SK-N-SH (cell line): ENCODE data around the gene KMO. TPM values are rescaled to one million over a fixed set of nuclear protein-coding genes. Genes with fewer than 3 reads are reported as not detected.

Source experiments
- CTCF ChIA-PET: fragments of 300-600, 350-600 bp; formaldehyde crosslinking; extraction: SDS; loops from one replicate; lab custom pipeline; 2021; lab: Yijun Ruan, JAX
- POLR2A ChIA-PET: fragments of 350-600 bp; sonication (Branson Sonifier 250); formaldehyde crosslinking; extraction: SDS; loops from one replicate; lab custom pipeline; 2020; ENCODE audit warnings: antibody characterized with exemption, inconsistent platforms; lab: Yijun Ruan, JAX
- DNase-seq: peaks from one replicate; pipeline ENCODE4 v3.0.0; 2012
- H2AFZ ChIP-seq: fragments of 200-600 bp; sonication (generic); 2 replicates; pipeline ENCODE4 v1.8.1; 2016; ENCODE audit warnings: antibody characterized with exemption, mild to moderate bottlenecking, low read depth
- H3F3A ChIP-seq: fragments of 200-600 bp; sonication (generic); replicated peaks from 2 replicates; pipeline ENCODE3; 2016; ENCODE audit warnings: antibody characterized with exemption, mild to moderate bottlenecking; ENCODE audit not compliant: insufficient read depth
- H3K27ac ChIP-seq, 2 experiments: fragments of 200-500 bp in 1 of 2; fragments of 200-600 bp in 1 of 2; sonication (Bioruptor generic) in 1 of 2; sonication (generic), shearing (Covaris generic) in 1 of 2; 2 replicates each; pipeline versions ENCODE4 v1.5.1 to v1.6.1; 2014 to 2016; ENCODE audit warnings: low read depth in 2 of 2, inconsistent platforms in 1 of 2, low read length in 1 of 2, mild to moderate bottlenecking in 1 of 2, mixed read lengths in 1 of 2
- H3K27me3 ChIP-seq: fragments of 200-600 bp; sonication (generic), shearing (Covaris generic); 2 replicates; pipeline ENCODE4 v1.6.1; 2016; ENCODE audit warnings: mixed run types; ENCODE audit not compliant: insufficient read depth
- H3K36me3 ChIP-seq, 2 experiments: fragments of 200-500 bp in 1 of 2; fragments of 200-600 bp in 1 of 2; sonication (Bioruptor generic) in 1 of 2; sonication (generic) in 1 of 2; replicated peaks in 1 of 2; 2 replicates each; pipeline versions ENCODE3 to v1.5.1; 2014 to 2016; ENCODE audit warnings: low read length in 1 of 2, mild to moderate bottlenecking in 1 of 2; ENCODE audit not compliant: insufficient read depth in 2 of 2, control insufficient read depth in 1 of 2
- H3K4me1 ChIP-seq, 2 experiments: fragments of 200-500 bp in 1 of 2; fragments of 200-600 bp in 1 of 2; sonication (Bioruptor generic) in 1 of 2; sonication (generic), shearing (Covaris generic) in 1 of 2; 2 replicates each; pipeline versions ENCODE4 v1.5.1 to v1.6.1; 2014 to 2016; ENCODE audit warnings: low read depth in 1 of 2, low read length in 1 of 2, mixed run types in 1 of 2; ENCODE audit not compliant: insufficient read depth in 2 of 2, control insufficient read depth in 1 of 2
- H3K4me2 ChIP-seq: fragments of 200-600 bp; sonication (generic), shearing (Covaris generic); 2 replicates; pipeline ENCODE4 v1.6.1; 2017; ENCODE audit warnings: mixed run types
- H3K4me3 ChIP-seq, 2 experiments: fragments of 200-500 bp in 1 of 2; fragments of 200-600 bp in 1 of 2; sonication (Bioruptor generic) in 1 of 2; sonication (generic), shearing (Covaris generic) in 1 of 2; 2 replicates each; pipeline versions ENCODE4 v1.5.1 to v1.8.1; 2014 to 2016; ENCODE audit warnings: low read depth in 2 of 2, inconsistent platforms in 1 of 2, low read length in 1 of 2, mild to moderate bottlenecking in 1 of 2, mixed read lengths in 1 of 2, moderate library complexity in 1 of 2
- H3K79me2 ChIP-seq: fragments of 200-600 bp; sonication (generic); 2 replicates; pipeline ENCODE4 v1.8.1; 2017; ENCODE audit warnings: mild to moderate bottlenecking; ENCODE audit not compliant: insufficient read depth
- H3K9ac ChIP-seq: fragments of 200-600 bp; sonication (generic); 2 replicates; pipeline ENCODE4 v1.6.1; 2017; ENCODE audit warnings: mixed run types
- H3K9me2 ChIP-seq: fragments of 200-600 bp; sonication (generic); 2 replicates; pipeline ENCODE4 v1.6.1; 2017; ENCODE audit warnings: mixed run types
- H3K9me3 ChIP-seq: fragments of 200-600 bp; sonication (generic); 2 replicates; pipeline ENCODE4 v1.6.1; 2017; ENCODE audit warnings: mixed run types, mild to moderate bottlenecking, moderate library complexity
- H4K20me1 ChIP-seq: fragments of 200-600 bp; sonication (generic); 2 replicates; pipeline ENCODE4 v1.6.1; 2017; ENCODE audit warnings: mild to moderate bottlenecking, mixed run types; ENCODE audit not compliant: insufficient read depth
- CHD2 ChIP-seq: fragments of 150-350 bp; IDR thresholded peaks from 2 replicates; pipeline ENCODE4 v1.6.1; 2018; ENCODE audit warnings: low read length; ENCODE audit not compliant: partially characterized antibody
- ELF1 ChIP-seq: IDR thresholded peaks from 2 replicates; pipeline ENCODE4 v1.4.0; 2012
- EZH2phosphoT487 ChIP-seq: fragments of 200-600 bp; sonication (generic); IDR thresholded peaks from 2 replicates; pipeline ENCODE4 v1.6.1; 2017; ENCODE audit warnings: low read depth, mixed run types, mild to moderate bottlenecking, antibody characterized with exemption, moderate library complexity, borderline replicate concordance
- FOSL2 ChIP-seq: IDR thresholded peaks from 2 replicates; pipeline ENCODE4 v1.4.0; 2012; ENCODE audit warnings: low read depth, mild to moderate bottlenecking, moderate library complexity, borderline replicate concordance
- FOXJ3 ChIP-seq: sonication (generic); formaldehyde crosslinking; IDR thresholded peaks from 2 replicates; pipeline ENCODE4 v1.5.1; 2020; ENCODE audit warnings: mild to moderate bottlenecking, missing genetic modification reagents
- GATA2 ChIP-seq: sonication (generic); formaldehyde crosslinking; IDR thresholded peaks from 2 replicates; pipeline ENCODE4 v1.5.0; 2020; ENCODE audit warnings: mild to moderate bottlenecking, missing genetic modification reagents
- JUND ChIP-seq: IDR thresholded peaks from 2 replicates; pipeline ENCODE4 v1.4.0; 2012
- MEF2A ChIP-seq: IDR thresholded peaks from 2 replicates; pipeline ENCODE4 v1.4.0; 2012; ENCODE audit warnings: low read depth, borderline replicate concordance
- MXI1 ChIP-seq: IDR thresholded peaks from 2 replicates; pipeline ENCODE4 v1.6.1; 2012; ENCODE audit warnings: mild to moderate bottlenecking, low read depth, low read length, improper control_type of control experiment
- NRF1 ChIP-seq: IDR thresholded peaks from 2 replicates; pipeline ENCODE4 v1.6.1; 2012; ENCODE audit warnings: low read depth, mild to moderate bottlenecking, low read length
- RAD21 ChIP-seq: IDR thresholded peaks from 2 replicates; pipeline ENCODE4 v1.6.1; 2012; ENCODE audit warnings: mild to moderate bottlenecking, low read length
- RFX5 ChIP-seq: IDR thresholded peaks from 2 replicates; pipeline ENCODE4 v1.6.1; 2012; ENCODE audit warnings: mild to moderate bottlenecking, improper control_type of control experiment, low read length
- SIN3A ChIP-seq: IDR thresholded peaks from 2 replicates; pipeline ENCODE4 v1.6.1; 2012; ENCODE audit warnings: low read depth, mild to moderate bottlenecking, low read length, moderate library complexity, borderline replicate concordance
- SMC3 ChIP-seq: IDR thresholded peaks from 2 replicates; pipeline ENCODE4 v1.6.1; 2012; ENCODE audit warnings: low read depth, low read length, improper control_type of control experiment
- TCF12 ChIP-seq: IDR thresholded peaks from 2 replicates; pipeline ENCODE4 v1.4.0; 2012
- TEAD4 ChIP-seq: IDR thresholded peaks from 2 replicates; pipeline ENCODE4 v1.4.0; 2012; ENCODE audit warnings: mild to moderate bottlenecking, borderline replicate concordance; ENCODE audit not compliant: insufficient read depth
- WGBS: methylation state at CpG from one replicate; pipeline ENCODE4 v1.1.6; 2017; ENCODE audit warnings: low lambda C conversion rate; 5-methylcytosine and 5-hydroxymethylcytosine counted together
- polyA plus RNA-seq, 3 experiments: library from polyadenylated mRNA; depleted of rRNA; stranded (reverse); fragments of >200 nt; gene quantifications; 2 replicates each; pipeline ENCODE4 v1.2.3, GENCODE V29; 2012
- TF ChIP-seq, protein P1 (sequence below): fragments of 200-600 bp; sonication (generic); IDR thresholded peaks from 2 replicates; pipeline ENCODE4 v1.6.1; 2017; ENCODE audit warnings: antibody characterized with exemption, mild to moderate bottlenecking, moderate library complexity
- TF ChIP-seq, protein P2 (sequence below): IDR thresholded peaks from 2 replicates; pipeline ENCODE4; 2012
- TF ChIP-seq, protein P3 (sequence below): fragments of 150-350 bp; IDR thresholded peaks from 2 replicates; pipeline ENCODE4 v1.6.1; 2016; ENCODE audit warnings: mild to moderate bottlenecking, low read depth, low read length
- TF ChIP-seq, protein P4 (sequence below): IDR thresholded peaks from 2 replicates; pipeline ENCODE4 v1.4.0; 2012; ENCODE audit warnings: low read depth, borderline replicate concordance

Gene KMO
- polyA plus RNA-seq, 1 of the 3 experiments (the other 2 are of a cell fraction): not detected

DNA sequence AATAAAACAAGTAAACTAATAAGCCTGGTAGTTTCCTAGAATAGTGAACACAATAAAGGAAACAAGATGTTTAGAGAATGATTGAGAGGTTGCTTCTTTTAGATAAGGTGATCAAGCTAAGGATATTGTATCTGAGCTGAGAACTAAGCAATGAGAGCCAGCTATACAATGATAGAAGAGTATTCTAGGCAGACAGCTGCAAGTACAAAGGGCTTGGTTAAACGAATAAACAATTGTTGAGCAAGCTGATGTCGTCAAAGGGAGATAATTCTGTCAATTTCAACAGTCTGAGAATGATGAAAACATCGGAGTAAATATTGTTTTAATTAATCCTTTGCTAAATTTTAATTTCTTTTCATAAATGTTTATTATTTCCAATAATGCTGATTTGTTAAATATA lies 7.2 kb upstream of the KMO start:
- no peaks in the 10 kb centered on the region for H3K9me3 ChIP-seq
- ChIA-PET CTCF (interaction anchor here (0.8 to 1.7 kb wide), 4 partner anchors 86 to 792 kb away, joined by 3 to 4 read pairs (median 3); no protein-coding TSS in a partner anchor), POLR2A (no interaction called here)
- no peak overlapping the region for H3K27ac ChIP-seq
- H3K9me2 ChIP-seq: peaks cover 5% of the 10 kb centered on the region; the same call in 1 of the 2 replicates
- 37% methylated on average over 3 of the region's 3 CpGs for WGBS
- TF ChIP-seq MEF2A: no peak
- no peak for TF ChIP-seq EZH2phosphoT487
- no peak for TF ChIP-seq FOXJ3 (CRISPR knock-in tag)
- TF ChIP-seq RAD21: no peak
- TF ChIP-seq, protein P1, sequence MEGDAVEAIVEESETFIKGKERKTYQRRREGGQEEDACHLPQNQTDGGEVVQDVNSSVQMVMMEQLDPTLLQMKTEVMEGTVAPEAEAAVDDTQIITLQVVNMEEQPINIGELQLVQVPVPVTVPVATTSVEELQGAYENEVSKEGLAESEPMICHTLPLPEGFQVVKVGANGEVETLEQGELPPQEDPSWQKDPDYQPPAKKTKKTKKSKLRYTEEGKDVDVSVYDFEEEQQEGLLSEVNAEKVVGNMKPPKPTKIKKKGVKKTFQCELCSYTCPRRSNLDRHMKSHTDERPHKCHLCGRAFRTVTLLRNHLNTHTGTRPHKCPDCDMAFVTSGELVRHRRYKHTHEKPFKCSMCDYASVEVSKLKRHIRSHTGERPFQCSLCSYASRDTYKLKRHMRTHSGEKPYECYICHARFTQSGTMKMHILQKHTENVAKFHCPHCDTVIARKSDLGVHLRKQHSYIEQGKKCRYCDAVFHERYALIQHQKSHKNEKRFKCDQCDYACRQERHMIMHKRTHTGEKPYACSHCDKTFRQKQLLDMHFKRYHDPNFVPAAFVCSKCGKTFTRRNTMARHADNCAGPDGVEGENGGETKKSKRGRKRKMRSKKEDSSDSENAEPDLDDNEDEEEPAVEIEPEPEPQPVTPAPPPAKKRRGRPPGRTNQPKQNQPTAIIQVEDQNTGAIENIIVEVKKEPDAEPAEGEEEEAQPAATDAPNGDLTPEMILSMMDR: no peak
- no peak for TF ChIP-seq ELF1
- TF ChIP-seq SMC3: no peak
- TF ChIP-seq GATA2: no peak
- TF ChIP-seq, protein P2, sequence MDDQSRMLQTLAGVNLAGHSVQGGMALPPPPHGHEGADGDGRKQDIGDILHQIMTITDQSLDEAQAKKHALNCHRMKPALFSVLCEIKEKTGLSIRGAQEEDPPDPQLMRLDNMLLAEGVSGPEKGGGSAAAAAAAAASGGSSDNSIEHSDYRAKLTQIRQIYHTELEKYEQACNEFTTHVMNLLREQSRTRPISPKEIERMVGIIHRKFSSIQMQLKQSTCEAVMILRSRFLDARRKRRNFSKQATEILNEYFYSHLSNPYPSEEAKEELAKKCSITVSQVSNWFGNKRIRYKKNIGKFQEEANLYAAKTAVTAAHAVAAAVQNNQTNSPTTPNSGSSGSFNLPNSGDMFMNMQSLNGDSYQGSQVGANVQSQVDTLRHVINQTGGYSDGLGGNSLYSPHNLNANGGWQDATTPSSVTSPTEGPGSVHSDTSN: no peak
- no peak for TF ChIP-seq SIN3A
- TF ChIP-seq TEAD4: no peak
- TF ChIP-seq RFX5: no peak
- no peak for TF ChIP-seq NRF1
- no peak for TF ChIP-seq MXI1
- TF ChIP-seq JUND: no peak
- no peak for TF ChIP-seq CHD2
- H3F3A ChIP-seq: no peaks in the 10 kb centered on the region
- H3K4me2 ChIP-seq: no peak overlapping the region
- H3K9ac ChIP-seq: no peak overlapping the region
- no peaks in the 10 kb centered on the region for H3K27me3 ChIP-seq
- H3K4me3 ChIP-seq: no peak overlapping the region
- H3K4me1 ChIP-seq: no peaks in the 10 kb centered on the region; a peak in 1 of 4 replicates
- no peaks in the 10 kb centered on the region for H4K20me1 ChIP-seq
- H3K79me2 ChIP-seq: no peaks in the 10 kb centered on the region
- no peak for DNase-seq
- H2AFZ ChIP-seq: no peak overlapping the region
- no peaks in the 10 kb centered on the region for H3K36me3 ChIP-seq

DNA sequence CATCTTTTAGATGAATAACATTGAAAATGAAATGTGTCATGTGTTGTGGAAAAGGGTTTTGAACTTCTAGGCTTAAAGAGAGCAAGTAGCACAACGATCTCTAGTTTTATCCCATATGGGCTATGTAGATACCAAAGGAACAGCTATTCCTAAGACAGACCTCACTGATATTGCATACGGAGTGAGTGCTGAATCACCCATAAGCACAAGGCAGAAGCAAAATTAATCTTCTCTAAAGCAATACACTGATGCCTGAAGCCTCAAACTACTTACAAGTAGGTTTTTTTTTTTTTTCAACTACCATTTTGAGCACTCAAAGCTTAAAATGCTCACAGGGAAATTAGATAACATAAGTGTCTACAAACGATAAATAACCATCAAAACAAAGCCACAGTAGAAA lies 5.0 kb upstream of the KMO start:
- Histone ChIP-seq H3K79me2 (no peaks in the 10 kb centered on the region), H3K9me3 (no peaks in the 10 kb centered on the region), H3K27ac (no peak overlapping the region), H2AFZ (no peak overlapping the region), H3K9ac (no peak overlapping the region), H3F3A (no peaks in the 10 kb centered on the region), H3K36me3 (no peaks in the 10 kb centered on the region), H3K27me3 (no peaks in the 10 kb centered on the region), H3K4me3 (no peak overlapping the region), H4K20me1 (no peaks in the 10 kb centered on the region), H3K9me2 (no peaks in the 10 kb centered on the region), H3K4me1 (no peaks in the 10 kb centered on the region; a peak in 1 of 4 replicates), H3K4me2 (no peak overlapping the region)
- POLR2A ChIA-PET: no interaction called here
- no peak for DNase-seq
- CTCF ChIA-PET: interaction anchor here (2.1 kb wide), 1 partner anchor 83 kb away, joined by 6 read pairs; no protein-coding TSS in a partner anchor
- WGBS: 56% methylated on average over 3 of the region's 3 CpGs
- TF ChIP-seq, protein P3, sequence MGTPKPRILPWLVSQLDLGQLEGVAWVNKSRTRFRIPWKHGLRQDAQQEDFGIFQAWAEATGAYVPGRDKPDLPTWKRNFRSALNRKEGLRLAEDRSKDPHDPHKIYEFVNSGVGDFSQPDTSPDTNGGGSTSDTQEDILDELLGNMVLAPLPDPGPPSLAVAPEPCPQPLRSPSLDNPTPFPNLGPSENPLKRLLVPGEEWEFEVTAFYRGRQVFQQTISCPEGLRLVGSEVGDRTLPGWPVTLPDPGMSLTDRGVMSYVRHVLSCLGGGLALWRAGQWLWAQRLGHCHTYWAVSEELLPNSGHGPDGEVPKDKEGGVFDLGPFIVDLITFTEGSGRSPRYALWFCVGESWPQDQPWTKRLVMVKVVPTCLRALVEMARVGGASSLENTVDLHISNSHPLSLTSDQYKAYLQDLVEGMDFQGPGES: no peak
- TF ChIP-seq, protein P4, sequence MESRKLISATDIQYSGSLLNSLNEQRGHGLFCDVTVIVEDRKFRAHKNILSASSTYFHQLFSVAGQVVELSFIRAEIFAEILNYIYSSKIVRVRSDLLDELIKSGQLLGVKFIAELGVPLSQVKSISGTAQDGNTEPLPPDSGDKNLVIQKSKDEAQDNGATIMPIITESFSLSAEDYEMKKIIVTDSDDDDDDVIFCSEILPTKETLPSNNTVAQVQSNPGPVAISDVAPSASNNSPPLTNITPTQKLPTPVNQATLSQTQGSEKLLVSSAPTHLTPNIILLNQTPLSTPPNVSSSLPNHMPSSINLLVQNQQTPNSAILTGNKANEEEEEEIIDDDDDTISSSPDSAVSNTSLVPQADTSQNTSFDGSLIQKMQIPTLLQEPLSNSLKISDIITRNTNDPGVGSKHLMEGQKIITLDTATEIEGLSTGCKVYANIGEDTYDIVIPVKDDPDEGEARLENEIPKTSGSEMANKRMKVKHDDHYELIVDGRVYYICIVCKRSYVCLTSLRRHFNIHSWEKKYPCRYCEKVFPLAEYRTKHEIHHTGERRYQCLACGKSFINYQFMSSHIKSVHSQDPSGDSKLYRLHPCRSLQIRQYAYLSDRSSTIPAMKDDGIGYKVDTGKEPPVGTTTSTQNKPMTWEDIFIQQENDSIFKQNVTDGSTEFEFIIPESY: no peak
- no peak for TF ChIP-seq FOXJ3 (CRISPR knock-in tag)
- TF ChIP-seq FOSL2: no peak
- TF ChIP-seq, protein P1: no peak
- no peak for TF ChIP-seq ELF1
- no peak for TF ChIP-seq GATA2
- TF ChIP-seq TCF12: no peak
